22Rv1 (cell line): ENCODE data around the gene FLRT2.

Experiments
- H3K27ac ChIP-seq: fragments of 450-650 bp; 2 replicates; pipeline ENCODE4 v1.5.1; 2017
- ZFX ChIP-seq: fragments of 450-650 bp; IDR thresholded peaks from 2 replicates; pipeline ENCODE4 v1.6.1; 2017; ENCODE audit warnings: antibody characterized with exemption, borderline replicate concordance
- TF ChIP-seq, protein P1 (sequence below): fragments of 450-650 bp; IDR thresholded peaks from 2 replicates; pipeline ENCODE4 v1.5.1; 2017; ENCODE audit warnings: mild to moderate bottlenecking

The FLRT2 gene, protein sequence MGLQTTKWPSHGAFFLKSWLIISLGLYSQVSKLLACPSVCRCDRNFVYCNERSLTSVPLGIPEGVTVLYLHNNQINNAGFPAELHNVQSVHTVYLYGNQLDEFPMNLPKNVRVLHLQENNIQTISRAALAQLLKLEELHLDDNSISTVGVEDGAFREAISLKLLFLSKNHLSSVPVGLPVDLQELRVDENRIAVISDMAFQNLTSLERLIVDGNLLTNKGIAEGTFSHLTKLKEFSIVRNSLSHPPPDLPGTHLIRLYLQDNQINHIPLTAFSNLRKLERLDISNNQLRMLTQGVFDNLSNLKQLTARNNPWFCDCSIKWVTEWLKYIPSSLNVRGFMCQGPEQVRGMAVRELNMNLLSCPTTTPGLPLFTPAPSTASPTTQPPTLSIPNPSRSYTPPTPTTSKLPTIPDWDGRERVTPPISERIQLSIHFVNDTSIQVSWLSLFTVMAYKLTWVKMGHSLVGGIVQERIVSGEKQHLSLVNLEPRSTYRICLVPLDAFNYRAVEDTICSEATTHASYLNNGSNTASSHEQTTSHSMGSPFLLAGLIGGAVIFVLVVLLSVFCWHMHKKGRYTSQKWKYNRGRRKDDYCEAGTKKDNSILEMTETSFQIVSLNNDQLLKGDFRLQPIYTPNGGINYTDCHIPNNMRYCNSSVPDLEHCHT

GRCh38 chr14:85529803-85530574 lies at the start of gene FLRT2:
Gene FLRT2 (plus strand): TSS chr14:85530144. CDS start chr14:85621515, 91,371 bp downstream.
- TF ChIP-seq ZFX, result no peak
- TF ChIP-seq, protein P1, sequence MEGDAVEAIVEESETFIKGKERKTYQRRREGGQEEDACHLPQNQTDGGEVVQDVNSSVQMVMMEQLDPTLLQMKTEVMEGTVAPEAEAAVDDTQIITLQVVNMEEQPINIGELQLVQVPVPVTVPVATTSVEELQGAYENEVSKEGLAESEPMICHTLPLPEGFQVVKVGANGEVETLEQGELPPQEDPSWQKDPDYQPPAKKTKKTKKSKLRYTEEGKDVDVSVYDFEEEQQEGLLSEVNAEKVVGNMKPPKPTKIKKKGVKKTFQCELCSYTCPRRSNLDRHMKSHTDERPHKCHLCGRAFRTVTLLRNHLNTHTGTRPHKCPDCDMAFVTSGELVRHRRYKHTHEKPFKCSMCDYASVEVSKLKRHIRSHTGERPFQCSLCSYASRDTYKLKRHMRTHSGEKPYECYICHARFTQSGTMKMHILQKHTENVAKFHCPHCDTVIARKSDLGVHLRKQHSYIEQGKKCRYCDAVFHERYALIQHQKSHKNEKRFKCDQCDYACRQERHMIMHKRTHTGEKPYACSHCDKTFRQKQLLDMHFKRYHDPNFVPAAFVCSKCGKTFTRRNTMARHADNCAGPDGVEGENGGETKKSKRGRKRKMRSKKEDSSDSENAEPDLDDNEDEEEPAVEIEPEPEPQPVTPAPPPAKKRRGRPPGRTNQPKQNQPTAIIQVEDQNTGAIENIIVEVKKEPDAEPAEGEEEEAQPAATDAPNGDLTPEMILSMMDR, result no peak

GRCh38 chr14:85481471-85481870 lies 48.5 kb upstream of the FLRT2 start:
- TF ChIP-seq, protein P1, result no peak
- no peak for TF ChIP-seq ZFX
- H3K27ac ChIP-seq, result no peak overlapping the region

More at GRCh38 chr14:85529803-85530574, at the start of gene FLRT2:
- H3K27ac ChIP-seq, result no peak within 1 kb of the TSS

DNA sequence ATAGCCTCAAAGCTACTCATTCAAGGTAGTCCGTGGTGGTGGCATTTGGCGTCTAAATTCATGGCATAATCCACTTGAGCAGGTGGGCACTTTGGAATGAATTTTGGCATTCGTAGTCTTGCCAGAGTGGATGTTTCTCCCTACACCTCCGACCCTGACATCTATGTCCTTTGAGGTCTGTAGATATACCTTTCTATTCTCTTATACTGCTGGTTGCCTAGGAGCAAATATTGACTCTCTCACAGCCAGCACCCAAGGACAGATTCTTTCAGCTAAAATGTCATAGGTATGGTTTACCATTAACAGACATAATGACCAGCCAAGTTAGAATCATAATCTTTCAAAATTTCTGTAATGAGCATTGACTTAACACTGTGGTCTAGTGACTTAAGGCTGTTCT lies 47.4 kb upstream of the FLRT2 start:
- TF ChIP-seq, protein P1, result no peak
- no peak for TF ChIP-seq ZFX
- no peak overlapping the region for H3K27ac ChIP-seq

DNA sequence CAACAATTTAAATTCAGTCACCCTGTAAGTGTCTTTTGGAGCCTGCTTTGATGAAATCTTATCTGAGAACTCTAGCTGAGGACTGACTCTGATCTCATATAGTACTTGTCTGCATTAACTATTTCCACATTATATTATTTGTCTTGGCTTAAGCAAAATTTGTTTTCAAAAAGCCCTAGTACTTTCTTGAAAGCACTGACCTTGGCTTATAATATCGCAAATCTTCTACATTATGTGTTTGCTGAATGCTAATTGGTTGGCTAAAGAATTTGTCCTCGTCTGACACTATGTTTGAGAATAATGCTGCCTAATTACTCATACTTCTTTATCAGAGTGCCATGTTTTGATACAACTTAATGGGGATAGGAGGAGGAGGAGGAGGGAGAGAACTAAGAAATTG lies 46.9 kb upstream of the FLRT2 start:
- TF ChIP-seq, protein P1, result no peak
- no peak for TF ChIP-seq ZFX

DNA sequence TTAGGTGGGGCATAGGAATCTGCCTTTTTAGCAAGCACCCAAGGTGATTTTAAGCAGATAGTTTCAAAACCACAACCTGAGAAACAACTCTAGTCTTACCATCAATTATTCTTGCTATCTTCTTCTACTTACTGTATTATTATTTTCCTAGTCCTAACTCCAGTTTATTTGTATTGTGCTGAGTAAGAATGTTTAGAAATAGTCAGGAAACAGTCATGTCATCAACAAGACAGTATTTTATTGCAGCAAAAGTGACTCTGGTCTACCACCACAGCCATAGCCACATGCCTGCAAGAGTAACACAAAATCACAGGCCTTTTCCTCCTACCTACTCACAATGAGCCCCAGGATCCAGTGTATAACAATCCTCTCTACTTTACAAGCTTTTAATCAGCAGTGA lies 46.3 kb upstream of the FLRT2 start:
- TF ChIP-seq ZFX, result no peak
- TF ChIP-seq, protein P1, result no peak

More for the DNA sequence above, 46.9 kb upstream of the FLRT2 start:
- no peak overlapping the region for H3K27ac ChIP-seq

GRCh38 chr14:85487215-85487614 lies 42.7 kb upstream of the FLRT2 start:
- H3K27ac ChIP-seq, result no peak overlapping the region
- TF ChIP-seq, protein P1, result no peak
- no peak for TF ChIP-seq ZFX

More for the DNA sequence above, 46.3 kb upstream of the FLRT2 start:
- no peak overlapping the region for H3K27ac ChIP-seq
